Posterior cingulate gyrus (tissue), 11 donors: ENCODE data around the gene MSRB2.
A peak's percentile ranks its signal among the peaks of the same experiment; 100 is the strongest.
"Not testable (repeated sequence)": the region's sequence is repeated elsewhere in the genome, so short reads cannot be mapped to it uniquely, and the experiment has no call there.

Experiments used
- DNase-seq, 10 donors: peaks; one replicate each; pipeline versions ENCODE4 v3.0.0 to v3.0.0-alpha.2; 2020 to 2021; ENCODE audit warnings: mixed read lengths in 3 of 10
- intact Hi-C: fragments of 100-400 bp; cut with DNase I; formaldehyde crosslinking; loops from one replicate; pipeline ENCODE4 v1.15.1; 2023

Gene MSRB2

DNA sequence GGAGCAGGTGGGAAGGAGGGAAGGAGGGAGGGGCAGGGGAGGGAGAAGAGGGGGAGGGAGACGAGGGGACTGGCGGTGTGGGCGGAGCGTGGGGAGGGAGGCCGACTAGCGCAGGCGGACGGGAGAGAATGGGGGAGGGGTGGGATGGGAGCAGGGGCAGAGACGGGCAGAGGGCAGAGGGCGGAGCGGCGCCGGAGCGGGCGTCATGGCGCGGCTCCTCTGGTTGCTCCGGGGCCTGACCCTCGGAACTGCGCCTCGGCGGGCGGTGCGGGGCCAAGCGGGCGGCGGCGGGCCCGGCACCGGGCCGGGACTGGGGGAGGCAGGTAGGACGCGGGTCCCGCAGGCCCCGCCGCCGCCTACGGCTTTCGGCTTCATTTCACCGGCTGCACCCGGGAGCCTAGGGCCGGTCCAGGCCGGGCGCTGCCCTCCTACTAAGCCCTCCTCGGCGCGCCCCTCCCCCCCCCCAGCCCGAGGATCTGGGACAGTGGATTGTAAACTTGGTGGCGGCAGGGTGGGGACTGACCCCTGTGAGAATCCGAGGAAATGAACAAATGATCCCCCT, at the start of gene MSRB2:
Gene MSRB2, plus strand, starts transcription at position 176 of the 562 bp plus-strand sequence. Its CDS starts 30 bp downstream, at position 206.
- intact Hi-C loops, result loop anchor here (10.0 kb wide), 1 partner anchor 1101 kb away; no protein-coding TSS in a partner anchor
- peak; percentile 75 to 97 (median 86) for DNase-seq

GRCh38 chr10:23046027-23046426, 49.4 kb upstream of the MSRB2 start:
- no peak for DNase-seq
- intact Hi-C loops, result no loop called here

DNA sequence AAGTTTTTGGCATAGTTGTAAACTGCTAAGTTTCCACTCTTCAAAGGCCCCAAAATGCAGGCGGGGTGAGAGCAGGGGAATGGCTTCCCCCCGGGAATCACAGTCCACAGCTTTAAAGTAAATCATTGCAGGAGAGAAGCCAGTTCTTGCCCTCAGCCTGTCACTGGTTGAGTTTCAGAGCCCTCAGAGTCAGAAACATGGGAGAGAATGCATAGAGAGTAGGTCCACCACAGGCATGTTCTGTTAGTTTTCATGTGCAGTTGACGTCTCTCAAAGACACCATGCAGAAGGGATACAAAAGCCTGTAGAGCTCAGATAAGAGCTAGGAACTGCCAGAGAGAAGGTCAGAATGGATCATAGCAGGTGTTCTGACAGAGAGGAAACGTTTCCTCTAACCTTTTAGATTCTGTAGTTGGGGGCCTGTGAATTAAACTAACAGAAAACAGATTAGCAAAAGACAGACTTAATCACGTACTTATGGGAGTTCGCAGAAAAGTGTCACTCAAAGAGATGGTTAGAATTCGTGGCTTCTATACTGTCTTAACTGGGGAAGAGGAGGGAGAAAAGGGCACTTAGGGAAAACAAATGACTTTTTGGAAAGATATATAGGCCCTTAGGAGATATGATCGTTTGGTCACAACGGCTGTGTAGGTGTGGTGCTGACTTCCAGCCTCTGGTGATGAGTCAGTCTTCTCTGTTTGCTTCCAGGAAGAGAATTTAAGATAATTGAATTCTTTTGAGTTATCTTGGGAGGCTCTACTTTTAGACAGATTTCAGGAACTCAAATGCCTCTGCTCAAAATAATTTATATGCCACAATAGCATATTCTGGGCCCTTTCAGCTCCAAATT, 48.0 kb upstream of the MSRB2 start:
- no peak for DNase-seq
- intact Hi-C loops, result no loop called here

DNA sequence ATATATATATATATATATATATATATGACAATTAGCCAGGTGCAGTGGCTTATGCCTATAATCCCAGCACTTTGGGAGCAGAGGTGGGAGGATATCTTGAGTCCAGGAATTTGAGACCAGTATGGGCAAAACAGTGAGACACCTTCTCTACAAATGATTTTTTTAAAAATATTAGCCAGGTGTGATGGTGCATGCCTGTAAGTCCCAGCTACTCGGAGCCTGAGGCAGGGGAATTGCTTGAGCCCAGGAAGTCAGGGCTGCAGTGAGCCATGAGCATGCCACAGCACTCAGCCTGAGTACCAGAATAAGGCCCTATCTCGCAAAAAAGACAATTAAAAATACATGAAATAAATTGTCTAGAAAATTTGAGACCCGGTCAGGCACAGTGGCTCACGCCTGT, 47.2 kb upstream of the MSRB2 start:
- no peak for DNase-seq
- intact Hi-C loops, result no loop called here

DNA sequence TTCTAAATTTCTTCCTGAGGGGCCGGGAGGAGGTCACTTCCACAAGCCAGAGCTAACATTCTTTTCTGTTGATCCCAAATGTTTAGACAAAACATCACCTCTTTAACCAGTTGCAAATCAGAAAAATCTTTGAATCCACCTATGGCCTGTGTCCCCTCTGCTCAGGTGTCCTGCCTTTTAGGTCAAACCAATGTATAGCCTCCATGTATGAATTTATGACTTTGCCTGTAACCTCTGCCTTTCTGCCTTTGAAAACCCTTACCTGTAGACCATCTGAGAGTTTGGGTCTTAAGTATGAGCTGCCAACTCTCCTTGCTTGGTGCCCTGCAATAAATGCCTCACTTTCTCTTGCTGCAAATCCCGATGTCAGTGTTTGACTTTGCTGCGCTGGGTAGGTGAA, 44.1 kb upstream of the MSRB2 start:
- DNase-seq, result no peak
- intact Hi-C loops, result no loop called here

DNA sequence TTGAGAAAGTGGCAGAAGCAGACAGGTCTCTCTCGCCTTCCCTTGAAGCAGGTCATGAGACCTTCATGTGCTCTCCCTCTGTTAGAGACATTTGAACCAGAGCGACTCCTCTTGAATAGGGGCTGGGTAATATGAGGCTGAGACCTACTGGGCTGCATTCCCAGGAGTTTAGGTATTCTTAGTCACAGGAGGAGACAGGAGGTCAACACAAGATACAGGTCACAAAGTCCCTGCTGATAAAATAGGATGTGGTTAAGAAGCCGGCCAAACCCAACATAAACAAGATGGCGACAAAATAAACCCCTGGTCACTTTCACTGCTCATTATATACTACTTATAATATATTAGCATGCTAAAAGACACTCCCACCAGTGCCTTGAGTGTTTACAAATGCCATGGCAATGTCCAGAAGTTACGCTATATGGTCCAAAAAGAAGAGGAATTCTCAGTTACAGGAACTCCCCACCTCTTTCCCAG, 43.5 kb upstream of the MSRB2 start:
- intact Hi-C loops, result no loop called here
- no peak for DNase-seq

DNA sequence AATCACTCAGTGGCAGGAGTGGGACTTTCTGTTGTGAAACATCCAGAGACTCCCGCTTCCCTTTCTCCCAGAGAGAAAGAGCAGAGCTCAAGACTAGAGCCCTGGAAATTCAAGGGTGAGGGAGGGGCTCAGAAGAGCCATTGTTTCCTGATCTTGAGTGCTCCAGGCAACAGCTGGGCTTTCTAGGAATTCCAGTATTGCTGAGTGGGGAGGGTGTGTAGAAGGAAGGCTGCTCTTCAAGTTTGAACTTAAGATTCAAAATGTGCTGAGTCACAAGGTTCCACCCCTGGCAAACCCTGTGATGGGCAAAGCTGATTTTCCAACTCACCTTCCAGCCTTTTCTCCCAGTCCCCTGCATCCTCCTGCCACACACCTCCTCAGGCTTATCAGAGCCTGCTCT, 42.3 kb upstream of the MSRB2 start:
- intact Hi-C loops, result no loop called here
- DNase-seq, result no peak

DNA sequence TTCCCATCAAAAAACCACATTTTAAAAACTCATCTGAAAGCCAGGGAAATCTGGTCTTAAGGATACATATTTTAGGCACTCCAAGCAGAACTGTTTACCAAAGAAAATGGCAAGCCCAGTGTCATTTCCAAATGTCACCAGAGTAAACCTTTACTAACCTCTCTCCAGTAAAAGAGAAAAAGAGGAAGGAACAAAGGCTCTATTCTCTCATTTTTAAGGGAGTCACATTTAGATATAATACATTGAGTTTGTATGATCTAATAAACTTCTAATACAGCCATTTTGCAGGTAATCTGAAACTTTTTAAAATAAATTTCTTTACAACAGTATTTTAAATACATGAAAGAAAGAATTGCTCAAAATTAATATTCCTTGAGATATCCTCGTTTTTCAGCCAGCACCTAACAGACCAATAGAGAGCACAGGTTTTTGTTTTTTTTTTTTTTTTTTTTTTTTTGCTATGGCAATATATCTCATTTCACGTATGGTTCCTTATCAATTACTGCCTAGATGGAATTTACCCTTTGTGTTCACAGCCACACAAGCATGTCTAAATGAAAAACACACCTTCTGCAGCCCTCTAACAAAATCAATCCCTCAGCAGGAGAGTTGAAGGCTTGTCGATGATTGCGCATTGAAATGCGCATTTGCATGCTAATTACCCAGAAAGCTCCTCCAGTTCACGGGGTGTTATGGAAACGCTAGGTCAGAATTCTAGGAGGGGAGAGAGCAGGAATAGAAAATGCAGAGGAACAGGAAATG, 39.8 kb upstream of the MSRB2 start:
- intact Hi-C loops, result no loop called here
- no peak for DNase-seq

DNA sequence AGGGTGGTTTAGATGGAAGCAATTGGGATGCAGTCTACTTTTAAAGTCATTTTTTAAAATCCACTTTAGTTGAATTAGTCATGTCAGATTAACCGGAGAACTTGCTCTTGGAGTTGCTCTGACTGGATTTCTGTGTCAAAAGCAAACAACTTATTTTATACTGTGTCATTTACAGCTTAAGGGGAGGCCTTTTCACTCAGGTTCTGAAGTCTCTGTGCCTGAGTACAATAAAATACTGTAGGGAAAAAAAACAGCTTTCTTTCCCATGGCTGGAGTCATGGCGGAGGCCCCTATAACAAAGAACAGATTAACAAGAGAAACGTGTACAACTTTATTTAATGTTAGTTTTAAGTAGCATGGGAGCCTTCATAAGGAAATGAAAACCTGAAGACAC, 39.2 kb upstream of the MSRB2 start:
- intact Hi-C loops, result no loop called here
- DNase-seq, result no peak

- no peak for DNase-seq
- intact Hi-C loops, result no loop called here
These were observed 37.0 kb upstream of the MSRB2 start for GRCh38 chr10:23058366-23058765.

GRCh38 chr10:23060918-23061317, 34.5 kb upstream of the MSRB2 start:
- DNase-seq, result no peak
- intact Hi-C loops, result loop anchor here (10.0 kb wide), 1 partner anchor 1566 kb away; no protein-coding TSS in a partner anchor

DNA sequence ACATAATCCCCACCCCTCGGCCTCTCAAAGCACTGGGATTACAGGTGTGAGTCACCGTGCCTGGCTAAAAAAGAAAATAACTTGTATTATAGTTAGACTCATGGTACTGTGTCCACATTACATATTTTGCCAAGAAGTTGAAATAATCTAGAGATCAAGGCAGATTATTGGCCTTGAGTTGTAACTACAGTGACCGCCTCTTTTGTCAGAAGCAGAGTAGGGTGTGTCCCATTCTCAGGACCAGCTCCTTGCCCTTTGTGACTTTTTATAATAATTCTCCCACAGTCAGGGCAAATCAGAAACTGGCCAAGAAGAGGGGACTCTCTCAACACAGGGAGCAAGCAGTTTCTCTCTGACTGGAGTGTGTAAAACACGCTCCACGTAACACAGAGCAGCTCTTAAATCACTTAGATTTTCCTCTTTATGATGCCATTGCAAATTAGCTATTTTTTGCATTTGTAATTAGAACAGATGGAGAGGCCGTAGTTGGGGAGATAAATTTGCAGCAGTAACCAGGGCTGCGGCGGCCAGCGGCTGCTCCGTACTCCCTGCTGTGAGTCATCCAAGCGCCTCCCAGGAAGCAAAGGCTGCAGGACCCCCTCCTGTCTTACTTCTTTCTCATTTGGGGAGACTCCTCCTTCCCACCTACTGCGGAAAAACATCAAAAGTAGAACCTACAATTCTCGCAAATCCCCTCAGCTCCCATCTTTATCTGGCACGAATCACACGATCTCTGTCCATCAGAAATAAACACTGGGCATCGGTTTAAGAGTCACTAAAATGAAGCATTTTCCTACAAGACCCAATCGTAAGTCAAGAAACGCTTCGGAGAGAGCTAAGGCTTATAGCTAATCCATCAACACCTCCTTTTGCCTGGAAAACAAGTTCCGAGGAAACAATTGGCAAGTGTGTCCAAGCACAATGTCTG, 32.1 kb upstream of the MSRB2 start:
- intact Hi-C loops, result loop anchor here (10.0 kb wide), 1 partner anchor 1569 kb away; no protein-coding TSS in a partner anchor
- DNase-seq, result peak in 5 of 10 donors; percentile 15 to 87 (median 77)

DNA sequence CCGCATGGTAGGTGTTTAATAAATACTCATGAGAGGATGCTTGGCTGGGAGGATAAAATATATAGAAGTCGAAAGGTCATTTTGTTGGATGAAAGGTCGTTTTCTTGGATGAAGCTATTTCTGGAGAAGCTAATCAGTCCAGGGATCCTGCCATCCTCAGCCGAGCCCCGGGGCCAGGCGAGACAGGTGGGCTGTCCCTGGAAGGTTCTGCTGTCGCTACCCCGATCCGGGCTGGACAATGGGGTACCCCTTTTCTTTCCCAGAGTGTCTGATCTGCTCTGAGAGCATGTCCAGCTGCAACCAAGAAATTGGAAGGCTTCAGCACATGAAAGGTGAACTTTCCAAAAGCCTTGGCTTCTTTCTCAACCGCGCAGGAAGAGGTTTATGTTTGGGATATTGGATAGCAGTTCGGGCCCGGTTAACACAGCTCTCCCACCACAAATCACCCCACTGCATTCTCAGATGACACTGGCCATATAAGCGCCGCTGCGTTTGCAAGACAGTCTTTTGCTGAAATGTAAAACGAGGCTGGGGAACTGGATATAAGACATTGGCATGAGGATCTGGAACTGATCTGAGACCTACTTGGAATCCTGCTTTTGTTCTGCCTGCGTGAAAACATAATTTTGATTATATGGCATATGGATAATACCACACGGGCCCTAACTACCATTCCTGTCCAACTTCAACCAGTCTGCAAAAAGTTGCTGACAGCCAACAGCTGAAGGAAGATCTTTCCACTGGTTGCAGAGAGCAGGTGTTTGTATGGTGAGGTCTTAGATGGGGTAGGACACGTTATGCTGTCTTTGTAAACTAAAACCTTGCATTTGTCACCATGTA, 31.2 kb upstream of the MSRB2 start:
- intact Hi-C loops, result loop anchor here (10.0 kb wide), 1 partner anchor 1569 kb away; no protein-coding TSS in a partner anchor
- DNase-seq, result peak in 1 of 10 donors; percentile 55

DNA sequence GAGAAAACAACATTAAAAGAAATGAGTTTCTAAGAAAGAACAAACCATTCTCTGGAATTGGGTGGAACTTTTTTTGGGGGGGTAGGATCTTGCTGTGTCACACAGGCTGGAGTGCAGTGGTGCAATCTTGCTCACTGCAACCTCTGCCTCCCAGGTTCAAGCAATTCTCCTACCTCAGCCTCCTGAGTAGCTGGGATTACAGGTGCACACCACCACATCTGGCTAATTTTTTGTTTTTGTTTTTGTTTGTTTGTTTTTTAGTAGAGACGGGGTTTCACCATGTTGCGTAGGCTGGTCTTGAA, 30.6 kb upstream of the MSRB2 start:
- not testable (repeated sequence) for DNase-seq
- intact Hi-C loops, result loop anchor here (5.0 to 10.0 kb wide), 3 partner anchors 72 to 1570 kb away; no protein-coding TSS in a partner anchor

GRCh38 chr10:23065181-23065948, 30.0 kb upstream of the MSRB2 start:
- intact Hi-C loops, result loop anchor here (5.0 to 10.0 kb wide), 3 partner anchors 73 to 1571 kb away; no protein-coding TSS in a partner anchor
- peak; percentile 70 to 97 (median 82) for DNase-seq

GRCh38 chr10:23067337-23067736, 28.0 kb upstream of the MSRB2 start:
- intact Hi-C loops, result loop anchor here (5.0 to 10.0 kb wide), 3 partner anchors 75 to 1573 kb away; no protein-coding TSS in a partner anchor
- no peak for DNase-seq

DNA sequence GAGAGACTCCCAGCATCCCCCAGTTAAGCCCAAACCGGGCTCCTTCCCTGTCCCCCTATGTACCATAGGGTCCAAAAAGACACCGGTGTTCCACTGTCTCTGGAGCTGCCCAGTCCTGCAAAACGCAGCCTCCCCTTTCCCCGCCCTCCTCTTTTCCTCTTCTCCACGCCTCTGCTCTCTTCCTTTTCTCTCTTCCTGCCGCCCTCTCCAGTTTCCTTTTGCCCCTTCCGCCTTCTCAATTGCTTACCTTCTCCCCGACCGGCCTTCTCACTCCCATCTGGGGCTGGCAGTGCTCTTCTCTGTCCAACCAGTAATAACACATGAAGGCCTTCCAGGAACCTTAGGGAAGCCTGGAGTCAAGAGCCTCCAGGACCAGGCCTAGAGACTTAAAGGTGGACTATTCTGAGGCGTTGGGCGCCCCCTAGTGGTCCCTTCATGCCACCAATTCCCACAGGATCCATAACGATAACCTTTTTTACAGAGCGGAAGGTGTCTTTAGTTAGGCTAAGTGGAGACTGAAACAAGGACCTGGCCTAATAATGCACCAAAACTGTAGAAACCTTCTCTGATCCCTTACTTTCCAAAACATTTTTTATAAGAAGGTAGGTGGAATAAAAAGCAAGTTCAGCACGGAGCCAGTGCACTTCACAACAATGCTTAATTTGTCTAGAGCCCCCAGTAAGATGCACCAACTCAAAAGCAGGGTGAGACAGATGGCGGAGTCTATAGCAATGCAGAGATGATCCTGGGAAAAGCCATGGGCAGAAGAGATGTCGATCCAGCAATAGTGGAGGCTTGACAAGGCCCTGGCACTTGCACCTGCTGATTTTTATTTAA, 27.2 kb upstream of the MSRB2 start:
- DNase-seq, result peak; percentile 58 to 96 (median 74)
- intact Hi-C loops, result loop anchor here (5.0 to 10.0 kb wide), 3 partner anchors 76 to 1573 kb away; no protein-coding TSS in a partner anchor
